Measurements from ENCODE around the gene TOR1B.
"Not testable (repeated sequence)": the region's sequence is repeated elsewhere in the genome, so short reads cannot be mapped to it uniquely, and the experiment has no call there.

The TOR1B gene

GRCh38 chr9:129802833-129803675 lies at the start of gene TOR1B:
Gene TOR1B, plus strand, starts transcription at chr9:129803184. Its CDS starts 29 bp downstream, at chr9:129803213.
- peak; percentile 94 to 95 for DNase-seq

GRCh38 chr9:129755151-129755550 lies 47.8 kb upstream of the TOR1B start:
- no peak for DNase-seq

GRCh38 chr9:129756191-129756590 lies 46.8 kb upstream of the TOR1B start:
- no peak for DNase-seq

- no peak for DNase-seq
Observed at GRCh38 chr9:129757045-129757444, 45.9 kb upstream of the TOR1B start.

- DNase-seq, result no peak
Observed at GRCh38 chr9:129759319-129759718, 43.7 kb upstream of the TOR1B start.

GRCh38 chr9:129759804-129760502 lies 43.0 kb upstream of the TOR1B start:
- DNase-seq, result no peak

GRCh38 chr9:129760784-129761183 lies 42.2 kb upstream of the TOR1B start:
- not testable (repeated sequence) for DNase-seq

- no peak for DNase-seq
Observed at GRCh38 chr9:129761293-129761900, 41.6 kb upstream of the TOR1B start.

GRCh38 chr9:129761901-129762369 lies 41.0 kb upstream of the TOR1B start:
- no peak for DNase-seq

GRCh38 chr9:129762370-129762984 lies 40.5 kb upstream of the TOR1B start:
- not testable (repeated sequence) for DNase-seq

GRCh38 chr9:129762985-129763926 lies 39.7 kb upstream of the TOR1B start:
- DNase-seq, result no peak

- DNase-seq, result no peak
Observed at GRCh38 chr9:129765764-129766317, 37.1 kb upstream of the TOR1B start.

GRCh38 chr9:129768486-129768885 lies 34.5 kb upstream of the TOR1B start:
- DNase-seq, result no peak

GRCh38 chr9:129769669-129770068 lies 33.3 kb upstream of the TOR1B start:
- DNase-seq, result no peak

GRCh38 chr9:129770741-129771140 lies 32.2 kb upstream of the TOR1B start:
- DNase-seq, result no peak

- no peak for DNase-seq
Observed at GRCh38 chr9:129773262-129774048, 29.5 kb upstream of the TOR1B start.

GRCh38 chr9:129774791-129775447 lies 28.1 kb upstream of the TOR1B start:
- DNase-seq, result no peak

GRCh38 chr9:129775448-129775798 lies 27.6 kb upstream of the TOR1B start:
- DNase-seq, result no peak

GRCh38 chr9:129776096-129776495 lies 26.9 kb upstream of the TOR1B start:
- not testable (repeated sequence) for DNase-seq

- no peak for DNase-seq
Observed at GRCh38 chr9:129776566-129776937, 26.4 kb upstream of the TOR1B start.

All from NCI-H524 (cell line).